Activated CD4-positive, alpha-beta T cell treated with anti-CD3 and anti-CD28 coated beads for 36 hours (primary cell): ENCODE data around the gene HUNK. TPM values are rescaled to one million over a fixed set of nuclear protein-coding genes. Genes with fewer than 3 reads are reported as not detected.

Experiments used
- ATAC-seq: fragments of 200-7000 bp; cut with Tn5 transposase; one replicate; pipeline ENCODE4 v1.10.0; 2021; ENCODE audit warnings: mild to moderate bottlenecking, moderate library complexity
- CTCF ChIA-PET: fragments of 350-600 bp; sonication (Branson Sonifier 250); formaldehyde crosslinking; loops from one replicate; lab custom pipeline; 2021; ENCODE audit warnings: antibody characterized with exemption; lab: Charles Lee
- POLR2A ChIA-PET: fragments of 350-600 bp; sonication (Branson Sonifier 250); formaldehyde crosslinking; loops from one replicate; lab custom pipeline; 2021; ENCODE audit warnings: antibody characterized with exemption, inconsistent platforms; lab: Charles Lee
- DNase-seq: peaks from one replicate; pipeline ENCODE4 v3.0.0-alpha.2; 2020
- H3K27ac Mint-ChIP-seq: one replicate; pipeline ENCODE4 v1.8.0; 2021; ENCODE audit warnings: mixed read lengths
- H3K27me3 Mint-ChIP-seq: one replicate; pipeline ENCODE4 v1.8.0; 2021; ENCODE audit warnings: mixed read lengths
- H3K36me3 Mint-ChIP-seq: one replicate; pipeline ENCODE4 v1.8.0; 2021; ENCODE audit warnings: low read depth, mixed read lengths
- H3K4me1 Mint-ChIP-seq: one replicate; pipeline ENCODE4 v1.8.0; 2021; ENCODE audit warnings: mixed read lengths
- H3K4me3 Mint-ChIP-seq: one replicate; pipeline ENCODE4 v1.8.0; 2021; ENCODE audit warnings: mild to moderate bottlenecking, moderate library complexity, mixed read lengths
- H3K9me3 Mint-ChIP-seq: one replicate; pipeline ENCODE4 v1.8.0; 2021; ENCODE audit warnings: low read depth, mixed read lengths
- intact Hi-C, 2 experiments: fragments of 100-400 bp; cut with DNase I in 1 of 2; cut with micrococcal nuclease in 1 of 2; formaldehyde crosslinking; loops; one replicate each; pipeline versions ENCODE4 v1.14.2 to v1.15.1; 2022 to 2024; cut with DNase I, micrococcal nuclease
- total RNA-seq, 2 experiments: library from RNA; stranded (reverse); gene quantifications; one replicate each; pipeline ENCODE4 v1.2.3, GENCODE V29; 2021

The HUNK gene
- total RNA-seq, 2 experiments from 2014 or later, result 0.02 to 0.27 TPM

DNA sequence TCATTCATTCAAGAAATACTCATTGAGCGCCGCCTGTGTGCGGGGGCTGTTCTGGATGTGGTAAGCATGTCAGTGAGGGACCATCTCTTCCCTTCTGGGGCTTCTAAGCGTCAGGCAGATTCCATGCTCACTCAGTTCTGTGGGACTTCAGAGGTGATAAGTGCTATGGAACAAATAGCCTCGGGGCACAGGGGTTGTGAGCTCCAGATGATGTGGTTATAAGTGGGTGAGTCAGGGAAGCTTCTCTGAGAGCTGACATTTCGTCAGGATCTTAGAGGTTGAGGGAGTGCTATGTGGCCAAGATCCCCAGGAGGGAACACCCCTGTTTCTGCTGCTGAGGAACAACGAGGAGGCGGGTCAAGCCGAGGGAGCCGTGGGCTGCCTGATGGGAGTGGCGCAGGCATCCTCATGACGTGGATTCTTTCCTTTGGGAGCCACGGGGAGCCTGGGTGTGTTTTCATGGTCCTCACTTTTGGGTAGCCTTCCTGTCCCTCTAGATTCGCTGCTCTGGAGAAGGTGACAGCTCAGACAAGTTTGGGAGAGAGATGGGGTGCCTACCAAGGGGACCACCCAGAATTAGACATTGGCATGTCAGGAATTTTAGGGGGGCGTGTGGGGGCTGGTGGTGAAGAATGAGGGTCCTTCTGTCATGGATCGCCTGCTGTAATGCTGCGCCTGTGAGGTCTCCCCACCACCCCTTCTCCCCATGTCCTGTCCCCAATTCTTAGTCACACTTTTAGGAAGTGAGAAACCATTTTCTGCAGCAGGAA lies 38.5 kb downstream of the HUNK start:
- no peak overlapping the region for H3K4me3 Mint-ChIP-seq
- no peaks in the 10 kb centered on the region for H3K36me3 Mint-ChIP-seq
- DNase-seq (no peak), ATAC-seq (no peak)
- ChIA-PET POLR2A (no interaction called here), CTCF (no interaction called here)
- H3K4me1 Mint-ChIP-seq, result no peaks in the 10 kb centered on the region
- no peaks in the 10 kb centered on the region for H3K9me3 Mint-ChIP-seq
- H3K27ac Mint-ChIP-seq, result no peak overlapping the region
- intact Hi-C loops, result no loop called here
- peaks cover 18% of the 10 kb centered on the region for H3K27me3 Mint-ChIP-seq

DNA sequence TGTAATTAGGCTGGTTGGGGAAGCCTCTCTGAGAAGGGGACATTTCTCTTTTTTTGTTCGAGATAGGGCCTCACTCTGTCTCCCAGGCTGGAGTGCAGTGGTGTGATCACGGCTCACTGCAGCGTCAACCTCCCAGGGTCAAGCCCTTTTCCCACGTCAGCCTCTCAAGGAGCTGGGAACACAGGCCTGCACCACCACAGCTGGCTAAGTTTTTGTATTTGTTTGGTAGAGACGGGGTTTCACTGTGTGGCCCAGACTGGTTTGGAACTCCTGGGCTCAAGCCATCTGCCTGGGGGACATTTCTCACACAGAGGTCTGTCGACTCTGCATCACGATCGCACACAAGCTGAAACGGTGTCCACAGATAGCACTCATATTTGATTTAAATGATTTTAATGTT lies 39.7 kb downstream of the HUNK start:
- no peak overlapping the region for H3K4me3 Mint-ChIP-seq
- ATAC-seq (no peak), DNase-seq (no peak)
- H3K4me1 Mint-ChIP-seq, result no peaks in the 10 kb centered on the region
- H3K9me3 Mint-ChIP-seq, result no peaks in the 10 kb centered on the region
- peaks cover 11% of the 10 kb centered on the region for H3K27me3 Mint-ChIP-seq
- intact Hi-C loops, result no loop called here
- H3K36me3 Mint-ChIP-seq, result no peaks in the 10 kb centered on the region
- no peak overlapping the region for H3K27ac Mint-ChIP-seq
- CTCF ChIA-PET, result no interaction called here
- POLR2A ChIA-PET, result no interaction called here

DNA sequence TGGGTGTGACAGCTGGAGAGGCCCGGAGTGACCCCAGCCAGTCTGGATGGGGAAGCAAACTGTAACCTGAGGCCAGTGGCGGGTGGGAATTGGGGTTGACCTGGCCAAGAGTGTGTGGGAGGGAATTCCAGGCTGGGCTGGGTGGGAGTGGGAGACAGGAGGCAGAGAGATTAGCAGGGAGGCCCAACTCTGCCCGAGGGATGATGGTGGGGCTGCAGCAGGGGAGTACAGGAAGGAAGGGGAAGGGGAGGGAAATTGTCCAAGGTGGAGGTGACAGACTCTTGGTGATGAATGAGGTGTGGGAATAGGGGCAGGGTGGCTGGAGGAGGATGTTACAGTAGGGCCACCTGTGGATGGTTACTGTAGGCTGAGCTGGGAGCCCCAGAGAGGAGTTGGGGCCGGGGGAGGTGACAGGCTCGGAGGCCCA lies 40.4 kb downstream of the HUNK start:
- Mint-ChIP-seq H3K27me3 (peaks cover 11% of the 10 kb centered on the region), H3K27ac (no peak overlapping the region), H3K36me3 (no peaks in the 10 kb centered on the region), H3K9me3 (no peaks in the 10 kb centered on the region), H3K4me3 (no peak overlapping the region), H3K4me1 (no peaks in the 10 kb centered on the region)
- no peak for DNase-seq
- ATAC-seq, result no peak
- intact Hi-C loops, result no loop called here
- ChIA-PET POLR2A (interaction anchor here (0.5 kb wide), 1 partner anchor 9 kb away, joined by 7 read pairs; no protein-coding TSS in a partner anchor), CTCF (no interaction called here)

DNA sequence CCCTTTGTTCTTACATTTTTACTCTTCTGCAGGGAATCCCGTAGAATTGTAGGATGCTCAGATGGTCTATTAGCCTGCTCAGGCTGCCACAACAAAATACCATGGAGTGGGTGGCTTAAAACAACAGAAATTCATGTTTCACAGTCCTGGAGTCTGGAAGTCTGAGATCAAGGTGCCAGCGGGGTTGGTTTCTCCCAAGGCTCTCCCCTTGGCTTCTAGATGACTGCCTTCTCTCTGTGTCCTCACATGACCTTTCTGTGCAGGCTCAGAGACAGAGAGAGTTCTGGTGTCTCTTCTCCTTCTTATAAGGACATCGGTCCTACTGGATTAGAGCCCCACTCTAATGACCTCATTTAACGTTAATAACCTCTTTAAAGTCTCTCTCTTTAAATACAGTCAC lies 41.7 kb downstream of the HUNK start:
- peaks cover 6% of the 10 kb centered on the region for H3K27me3 Mint-ChIP-seq
- no peak for DNase-seq
- POLR2A ChIA-PET, result no interaction called here
- intact Hi-C loops, result no loop called here
- H3K9me3 Mint-ChIP-seq, result no peaks in the 10 kb centered on the region
- no peak for ATAC-seq
- CTCF ChIA-PET, result no interaction called here
- H3K36me3 Mint-ChIP-seq, result no peaks in the 10 kb centered on the region
- no peak overlapping the region for H3K4me3 Mint-ChIP-seq
- no peaks in the 10 kb centered on the region for H3K4me1 Mint-ChIP-seq
- no peak overlapping the region for H3K27ac Mint-ChIP-seq

DNA sequence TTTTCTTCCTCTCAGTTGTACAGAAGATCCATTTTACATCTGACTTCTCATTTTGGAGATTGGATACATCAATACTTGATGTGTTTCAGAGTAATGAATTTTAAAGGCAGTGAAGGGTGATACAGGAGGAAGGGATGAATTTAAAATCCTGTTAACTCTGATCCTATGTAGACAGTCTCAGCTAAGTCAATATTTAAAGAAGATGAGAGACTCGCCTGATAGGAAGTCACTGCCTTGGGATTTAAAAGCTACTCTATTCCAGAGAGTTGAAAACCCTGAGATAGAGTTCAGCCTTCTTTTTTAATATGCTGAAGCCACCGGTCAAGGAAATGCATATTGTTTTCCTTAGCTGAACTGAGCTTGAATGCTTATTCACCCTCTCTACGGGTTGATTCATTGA lies 42.7 kb downstream of the HUNK start:
- ChIA-PET POLR2A (no interaction called here), CTCF (no interaction called here)
- Mint-ChIP-seq H3K9me3 (no peaks in the 10 kb centered on the region), H3K27ac (no peak overlapping the region), H3K27me3 (peaks cover 6% of the 10 kb centered on the region), H3K4me3 (no peak overlapping the region), H3K36me3 (no peaks in the 10 kb centered on the region), H3K4me1 (no peaks in the 10 kb centered on the region)
- intact Hi-C loops, result no loop called here
- no peak for DNase-seq
- no peak for ATAC-seq

DNA sequence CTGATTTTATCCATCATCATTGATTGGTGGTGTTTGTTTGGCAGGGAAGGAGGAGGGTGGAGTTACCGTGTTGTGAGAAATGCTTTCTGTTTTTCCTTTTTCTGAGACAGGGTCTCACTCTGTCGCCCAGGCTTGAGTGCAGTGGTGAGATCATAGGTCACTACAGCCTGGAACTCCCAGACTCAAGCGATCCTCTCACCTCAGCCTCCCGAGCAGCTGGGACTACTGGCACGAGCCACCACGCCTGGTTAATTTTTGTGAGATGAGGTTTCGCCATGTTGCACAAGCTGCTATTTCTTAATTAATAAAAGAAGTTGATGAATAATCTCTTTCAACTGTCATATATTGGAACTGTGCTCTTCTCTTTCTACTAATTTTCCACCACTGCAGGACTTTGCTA lies 44.3 kb downstream of the HUNK start:
- ATAC-seq, result no peak
- H3K27me3 Mint-ChIP-seq, result peaks cover 2% of the 10 kb centered on the region
- no peak overlapping the region for H3K4me3 Mint-ChIP-seq
- ChIA-PET CTCF (no interaction called here), POLR2A (no interaction called here)
- intact Hi-C loops, result no loop called here
- H3K27ac Mint-ChIP-seq, result no peak overlapping the region
- no peaks in the 10 kb centered on the region for H3K9me3 Mint-ChIP-seq
- no peak for DNase-seq
- no peaks in the 10 kb centered on the region for H3K4me1 Mint-ChIP-seq
- H3K36me3 Mint-ChIP-seq, result no peaks in the 10 kb centered on the region

DNA sequence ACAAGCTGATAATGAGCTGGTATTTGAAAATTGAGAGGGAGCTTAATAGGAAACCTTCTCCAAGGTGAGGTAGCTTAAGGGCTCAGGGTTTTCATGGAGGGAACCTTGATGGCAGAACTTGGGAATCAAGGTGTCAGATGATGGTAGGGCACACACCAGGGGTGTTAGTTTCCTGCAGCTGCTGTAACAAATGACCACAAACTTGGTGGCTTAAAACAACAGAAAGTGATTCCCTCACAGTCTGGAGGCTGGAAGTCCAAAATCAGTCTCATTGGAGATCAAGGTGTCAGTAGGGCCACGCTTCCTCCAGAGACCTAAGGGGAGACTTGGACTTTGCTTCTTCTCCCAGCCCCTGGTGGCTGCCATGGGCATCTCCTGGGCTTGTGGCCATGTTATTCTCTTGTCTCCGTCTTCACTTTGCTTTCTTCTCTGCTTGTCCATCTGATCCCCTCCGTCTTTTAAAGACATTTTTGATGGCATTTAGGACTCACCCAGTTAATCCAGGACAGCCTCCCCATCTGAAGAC lies 45.5 kb downstream of the HUNK start:
- POLR2A ChIA-PET, result no interaction called here
- no peak for DNase-seq
- intact Hi-C loops, result no loop called here

DNA sequence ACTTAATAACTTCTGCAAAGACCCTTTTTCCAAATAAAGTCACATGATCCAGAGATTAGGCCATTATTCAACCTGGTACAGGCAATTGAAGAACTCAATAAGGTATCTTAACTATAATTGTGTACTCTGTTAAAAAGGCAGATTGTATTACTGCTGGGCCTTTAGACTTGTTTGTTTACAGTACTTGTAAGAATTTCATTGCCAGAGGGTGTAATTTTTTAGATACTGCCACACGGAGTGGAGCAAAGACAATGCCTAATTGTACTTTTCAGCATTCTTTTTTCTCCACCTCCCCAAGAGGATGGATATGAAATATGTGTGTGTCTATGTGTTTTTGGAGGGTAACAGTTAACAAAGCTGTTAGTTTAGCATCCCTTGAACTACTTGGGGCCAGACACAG lies 47.5 kb downstream of the HUNK start:
- ChIA-PET CTCF (no interaction called here), POLR2A (no interaction called here)
- ATAC-seq, result no peak
- H3K27ac Mint-ChIP-seq, result no peak overlapping the region
- intact Hi-C loops, result no loop called here
- peaks cover 2% of the 10 kb centered on the region for H3K27me3 Mint-ChIP-seq
- no peaks in the 10 kb centered on the region for H3K4me1 Mint-ChIP-seq
- no peaks in the 10 kb centered on the region for H3K9me3 Mint-ChIP-seq
- no peak overlapping the region for H3K4me3 Mint-ChIP-seq
- DNase-seq, result no peak
- no peaks in the 10 kb centered on the region for H3K36me3 Mint-ChIP-seq

More for the DNA sequence above, 45.5 kb downstream of the HUNK start:
- Mint-ChIP-seq H3K27me3 (peaks cover 2% of the 10 kb centered on the region), H3K36me3 (no peaks in the 10 kb centered on the region), H3K27ac (no peak overlapping the region), H3K4me3 (no peak overlapping the region), H3K9me3 (no peaks in the 10 kb centered on the region), H3K4me1 (no peaks in the 10 kb centered on the region)
- CTCF ChIA-PET, result interaction anchor here (0.5 kb wide), 1 partner anchor 223 kb away, joined by 3 read pairs; no protein-coding TSS in a partner anchor
- ATAC-seq, result no peak

DNA sequence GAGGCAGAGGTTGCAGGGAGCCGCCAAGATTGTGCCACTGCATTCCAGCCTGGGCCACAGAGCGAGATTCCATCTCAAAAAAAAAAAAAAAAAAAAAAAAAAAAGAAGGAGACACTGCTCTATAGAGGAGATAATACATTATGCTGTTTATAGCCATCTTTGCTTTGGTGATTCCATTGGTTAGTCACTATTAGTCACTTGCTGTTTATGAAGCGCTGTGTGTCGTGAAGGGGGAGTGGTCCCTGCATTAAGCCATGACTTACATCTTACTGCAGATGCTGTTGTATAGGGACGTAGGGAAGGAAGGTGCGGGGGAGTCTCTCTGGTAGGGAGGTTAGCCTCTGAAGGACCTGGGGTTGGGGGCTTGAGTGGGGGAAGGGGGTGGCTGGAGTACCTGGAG lies 48.3 kb downstream of the HUNK start:
- no peaks in the 10 kb centered on the region for H3K36me3 Mint-ChIP-seq
- H3K9me3 Mint-ChIP-seq, result no peaks in the 10 kb centered on the region
- no peak for DNase-seq
- ChIA-PET CTCF (interaction anchor here (0.7 kb wide), 1 partner anchor 54 kb away, joined by 4 read pairs; no protein-coding TSS in a partner anchor), POLR2A (no interaction called here)
- no peak overlapping the region for H3K4me3 Mint-ChIP-seq
- no peak for ATAC-seq
- peaks cover 2% of the 10 kb centered on the region for H3K27me3 Mint-ChIP-seq
- no peak overlapping the region for H3K27ac Mint-ChIP-seq
- no peaks in the 10 kb centered on the region for H3K4me1 Mint-ChIP-seq
- intact Hi-C loops, result no loop called here

DNA sequence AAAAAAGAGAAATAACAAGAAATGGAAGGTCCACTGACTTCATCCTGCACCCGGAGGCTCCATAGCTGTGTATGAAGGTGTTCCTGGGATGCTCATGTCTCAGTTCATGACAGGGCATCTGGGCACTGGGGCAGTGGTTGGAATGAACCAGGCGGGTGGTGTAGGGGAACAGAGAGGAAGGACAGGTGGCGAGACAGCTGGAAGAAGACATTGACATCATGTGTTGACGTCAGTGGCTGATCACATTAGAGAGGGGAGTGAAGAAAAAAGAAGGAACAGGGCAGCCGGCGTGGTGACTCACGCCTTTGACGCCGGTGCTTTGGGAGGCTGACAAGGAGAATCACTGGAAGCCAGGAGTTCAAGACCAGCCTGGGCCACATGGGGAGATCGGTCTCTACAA lies 50.1 kb downstream of the HUNK start:
- ChIA-PET CTCF (no interaction called here), POLR2A (no interaction called here)
- Mint-ChIP-seq H3K27me3 (peaks cover 2% of the 10 kb centered on the region), H3K4me1 (no peaks in the 10 kb centered on the region), H3K27ac (no peak overlapping the region), H3K36me3 (no peaks in the 10 kb centered on the region), H3K9me3 (no peaks in the 10 kb centered on the region), H3K4me3 (no peak overlapping the region)
- no peak for DNase-seq
- intact Hi-C loops, result no loop called here
- no peak for ATAC-seq

DNA sequence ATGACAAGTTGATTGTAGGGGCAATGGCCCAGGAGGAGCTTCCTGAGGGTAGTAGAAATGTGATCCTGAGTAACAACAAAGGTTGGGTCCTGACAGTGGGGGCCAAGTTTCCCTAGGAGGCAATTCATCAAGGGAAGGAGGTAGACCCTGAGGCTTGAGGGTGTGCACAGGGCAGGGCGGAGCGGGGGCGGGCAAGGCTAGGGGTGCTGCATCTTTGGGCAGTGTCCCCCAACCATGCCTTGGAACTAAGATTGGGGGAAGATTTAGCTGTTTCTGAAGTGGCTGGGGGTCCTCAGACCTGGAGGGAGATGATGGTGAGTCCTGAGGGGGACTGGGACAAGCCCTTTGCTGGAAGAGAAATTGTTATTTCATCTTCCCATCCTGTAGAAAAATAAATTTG lies 50.9 kb downstream of the HUNK start:
- H3K4me3 Mint-ChIP-seq, result no peak overlapping the region
- no peak for DNase-seq
- H3K36me3 Mint-ChIP-seq, result no peaks in the 10 kb centered on the region
- H3K9me3 Mint-ChIP-seq, result no peaks in the 10 kb centered on the region
- ATAC-seq, result no peak
- H3K27me3 Mint-ChIP-seq, result peaks cover 2% of the 10 kb centered on the region
- intact Hi-C loops, result no loop called here
- H3K27ac Mint-ChIP-seq, result no peak overlapping the region
- ChIA-PET CTCF (no interaction called here), POLR2A (no interaction called here)
- no peaks in the 10 kb centered on the region for H3K4me1 Mint-ChIP-seq

DNA sequence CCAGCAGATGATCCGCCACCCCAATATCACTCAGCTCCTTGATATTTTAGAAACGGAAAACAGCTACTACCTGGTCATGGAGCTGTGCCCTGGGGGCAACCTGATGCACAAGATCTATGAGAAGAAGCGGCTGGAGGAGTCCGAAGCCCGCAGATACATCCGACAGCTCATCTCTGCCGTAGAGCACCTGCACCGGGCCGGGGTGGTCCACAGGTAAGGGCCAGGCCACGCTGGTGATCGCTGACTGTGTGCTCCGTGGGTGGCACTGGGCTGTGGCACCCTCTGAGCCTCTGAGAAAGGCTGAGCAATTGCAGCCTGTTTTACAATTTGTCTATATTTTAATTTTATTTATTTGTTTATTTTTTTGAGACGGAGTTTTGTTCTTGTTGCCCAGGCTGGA lies 51.7 kb downstream of the HUNK start:
- intact Hi-C loops, result no loop called here
- ChIA-PET POLR2A (no interaction called here), CTCF (interaction anchor here (1.1 kb wide), 1 partner anchor 273 kb away, joined by 3 read pairs; no protein-coding TSS in a partner anchor)
- H3K9me3 Mint-ChIP-seq, result no peaks in the 10 kb centered on the region
- DNase-seq (no peak), ATAC-seq (no peak)
- no peaks in the 10 kb centered on the region for H3K36me3 Mint-ChIP-seq
- H3K27me3 Mint-ChIP-seq, result peaks cover 2% of the 10 kb centered on the region
- H3K27ac Mint-ChIP-seq, result no peak overlapping the region
- no peak overlapping the region for H3K4me3 Mint-ChIP-seq
- no peaks in the 10 kb centered on the region for H3K4me1 Mint-ChIP-seq
